H1 (cell line): ENCODE data around the gene MPPED1. TPM values are rescaled to one million over a fixed set of nuclear protein-coding genes. Genes with fewer than 3 reads are reported as not detected.

Experiments
- ATF2 ChIP-seq: IDR thresholded peaks from 2 replicates; pipeline ENCODE4 v1.6.1; 2012; ENCODE audit warnings: low read length, inconsistent platforms
- E2F6 ChIP-seq: IDR thresholded peaks from 2 replicates; pipeline ENCODE4 v1.6.1; 2012; ENCODE audit warnings: inconsistent platforms
- MAX ChIP-seq: IDR thresholded peaks from 2 replicates; pipeline ENCODE4 v1.6.1; 2012; ENCODE audit warnings: inconsistent platforms
- SRF ChIP-seq: IDR thresholded peaks from 2 replicates; pipeline ENCODE4 v1.6.1; 2011; ENCODE audit warnings: mild to moderate bottlenecking, low read depth, low read length, moderate library complexity
- polyA plus RNA-seq, 7 experiments: library from polyadenylated mRNA; depleted of rRNA in 3 of 7; stranded (reverse) in 5 of 7; unstranded in 2 of 7; fragments of >200 nt in 5 of 7; fragments of 200-250 nt in 2 of 7; gene quantifications; 1 replicate in 5 of 7; 2 replicates in 1 of 7; 4 replicates in 1 of 7; pipeline versions ENCODE4 v1.2.1 to v1.2.3, GENCODE V29; 2011 to 2013; ENCODE audit warnings: missing spikeins in 2 of 7, mixed read lengths in 2 of 7
- total RNA-seq: library from RNA; stranded (reverse); fragmentation: NEBNext Ultra II Directional; extraction: Animal tissue kit (Norgen Biotek cat#: 25700); gene quantifications from 2 replicates; pipeline ENCODE4 v1.2.1, GENCODE V29; 2021

Gene MPPED1
- total and polyA plus RNA-seq, 2 of the 8 experiments (the other 6 are each of a cell fraction or from before 2014, with no cell fraction given) = 0.29 to 0.37 TPM

GRCh38 chr22:43515902-43516301 lies 104.1 kb downstream of the MPPED1 start (continued):
- TF ChIP-seq ATF2 (no peak), SRF (no peak), E2F6 (peak; percentile 54; the same call in 1 of the 2 replicates), MAX (peak; percentile 20; the same call in 1 of the 2 replicates)
